Upper lobe of left lung (tissue), 6 donors: Measurements from ENCODE around the gene THSD1. TPM values are rescaled to one million over a fixed set of nuclear protein-coding genes. Genes with fewer than 3 reads are reported as not detected.
A peak's percentile ranks its signal among the peaks of the same experiment; 100 is the strongest.

Experiments
- ATAC-seq, 2 donors: fragments of 200-7000 bp; cut with Tn5 transposase; one replicate each; pipeline ENCODE4 v1.9.1; 2022; ENCODE audit warnings: mild to moderate bottlenecking in 2 of 2, moderate library complexity in 2 of 2; ENCODE audit not compliant: low FRiP score in 2 of 2
- DNase-seq, 2 donors: peaks; one replicate each; pipeline ENCODE4 v3.0.0-alpha.2; 2019 to 2020
- H3K27ac ChIP-seq, 4 donors: fragments of 200-600 bp; sonication (generic); one replicate each; pipeline ENCODE4 v1.5.1; 2016 to 2019
- H3K27me3 ChIP-seq, 4 donors: fragments of 200-600 bp; sonication (generic); one replicate each; pipeline ENCODE4 v1.5.1; 2017 to 2019
- H3K36me3 ChIP-seq, 4 donors: fragments of 200-600 bp; sonication (generic); one replicate each; pipeline ENCODE4 v1.5.1; 2016 to 2019
- H3K4me1 ChIP-seq, 4 donors: fragments of 200-600 bp; sonication (generic); one replicate each; pipeline ENCODE4 v1.5.1; 2018 to 2019
- H3K4me3 ChIP-seq, 4 donors: fragments of 200-600 bp; sonication (generic); one replicate each; pipeline ENCODE4 v1.5.1; 2017 to 2019; ENCODE audit warnings: mild to moderate bottlenecking in 2 of 4, moderate library complexity in 1 of 4
- H3K9me3 ChIP-seq, 4 donors: fragments of 200-600 bp; sonication (generic); one replicate each; pipeline ENCODE4 v1.5.1; 2018 to 2019
- EP300 ChIP-seq, 4 donors: sonication (generic); formaldehyde crosslinking; IDR thresholded peaks; one replicate each; pipeline ENCODE4 v1.5.1; 2017; ENCODE audit warnings: antibody characterized with exemption in 4 of 4, control low read depth in 2 of 4
- POLR2A ChIP-seq, 4 donors: fragments of 450-650 bp; IDR thresholded peaks; one replicate each; pipeline ENCODE4 v1.5.1; 2016 to 2017; ENCODE audit warnings: antibody characterized with exemption in 4 of 4, mild to moderate bottlenecking in 2 of 4
- POLR2AphosphoS5 ChIP-seq, 2 donors: sonication (generic); formaldehyde crosslinking; IDR thresholded peaks; one replicate each; pipeline ENCODE4 v1.5.1; 2017; ENCODE audit warnings: antibody characterized with exemption in 2 of 2
- WGBS, 2 donors: methylation state at CpG; one replicate each; pipeline ENCODE4 v1.1.5; 2017 to 2018; 5-methylcytosine and 5-hydroxymethylcytosine counted together
- total RNA-seq, 6 donors: library from RNA; depleted of rRNA in 4 of 6; stranded (reverse); fragments of >200 nt in 4 of 6; gene quantifications; one replicate each; pipeline versions ENCODE4 v1.1.0 to v1.2.1, GENCODE V29; 2016 to 2021
- TF ChIP-seq, protein P1 (sequence below), 6 experiments: fragments of 450-650 bp in 4 of 6; fragments of 200-600 bp in 2 of 6; sonication (generic) in 2 of 6; IDR thresholded peaks; one replicate each; pipeline ENCODE4 v1.5.1; 2016 to 2019; ENCODE audit warnings: antibody characterized with exemption in 6 of 6
- donor health status: DM: no; HTN: no; CAD: no; lungs with moderate emphysema.
- donor health status: DM: no; HTN: yes; CAD: no; lungs with severe emphysema.

Gene THSD1
- total RNA-seq, 6 donors from 2014 or later, result 5.5 to 19.8 (median 12.1) TPM

DNA sequence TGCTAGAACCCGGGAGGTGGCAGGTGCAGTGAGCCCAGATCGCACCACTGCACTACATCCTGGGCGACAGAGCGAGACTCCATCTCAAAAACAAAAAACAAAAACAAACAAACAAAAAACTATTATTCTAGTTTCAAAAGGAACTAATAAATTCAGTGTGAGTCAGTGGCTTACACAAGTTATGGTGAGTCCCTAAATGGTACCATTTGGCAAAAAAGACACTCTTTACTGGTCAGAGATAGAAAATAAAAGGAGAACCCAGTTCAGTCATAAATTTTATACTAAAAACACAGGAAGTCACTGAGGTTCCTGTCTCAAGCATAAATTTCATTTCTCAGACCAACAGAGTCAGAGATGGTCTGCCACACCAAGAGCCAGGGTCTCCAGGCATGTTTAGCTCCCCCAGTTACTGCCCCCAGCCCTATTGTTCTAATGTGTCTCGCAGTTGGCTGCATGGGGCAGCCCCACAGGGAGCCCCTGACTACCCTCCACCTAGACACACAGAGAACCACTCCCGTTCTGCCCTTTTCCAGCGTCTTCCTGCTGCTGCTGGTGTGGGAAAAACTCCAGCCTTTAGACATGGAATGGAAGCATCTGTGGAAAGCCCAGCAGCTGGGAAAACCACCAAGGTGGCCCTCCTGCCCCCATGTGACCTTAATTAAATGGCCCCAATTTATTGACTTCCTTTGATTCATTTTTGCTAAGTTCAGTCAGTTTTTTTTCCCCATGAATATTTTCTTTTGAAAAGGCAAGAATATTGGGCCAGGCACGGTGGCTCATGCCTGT is 12.2 kb downstream of the THSD1 start:
- Histone ChIP-seq H3K4me1 (peaks cover 7 to 17% (median 8%) of the 10 kb centered on the region in 4 donors), H3K36me3 (peaks cover 0 to 3% (median 0%) of the 10 kb centered on the region in 4 donors), H3K4me3 (peak overlapping the region in 1 of 4 donors; percentile 8), H3K27ac (peak overlapping the region in 2 of 4 donors; percentile 15 to 66), H3K27me3 (no peaks in the 10 kb centered on the region), H3K9me3 (no peaks in the 10 kb centered on the region)
- no peak for TF ChIP-seq POLR2A (IDR thresholded peaks at IDR 0.05)
- TF ChIP-seq EP300 (IDR thresholded peaks at IDR 0.05), result no peak
- TF ChIP-seq, protein P1, sequence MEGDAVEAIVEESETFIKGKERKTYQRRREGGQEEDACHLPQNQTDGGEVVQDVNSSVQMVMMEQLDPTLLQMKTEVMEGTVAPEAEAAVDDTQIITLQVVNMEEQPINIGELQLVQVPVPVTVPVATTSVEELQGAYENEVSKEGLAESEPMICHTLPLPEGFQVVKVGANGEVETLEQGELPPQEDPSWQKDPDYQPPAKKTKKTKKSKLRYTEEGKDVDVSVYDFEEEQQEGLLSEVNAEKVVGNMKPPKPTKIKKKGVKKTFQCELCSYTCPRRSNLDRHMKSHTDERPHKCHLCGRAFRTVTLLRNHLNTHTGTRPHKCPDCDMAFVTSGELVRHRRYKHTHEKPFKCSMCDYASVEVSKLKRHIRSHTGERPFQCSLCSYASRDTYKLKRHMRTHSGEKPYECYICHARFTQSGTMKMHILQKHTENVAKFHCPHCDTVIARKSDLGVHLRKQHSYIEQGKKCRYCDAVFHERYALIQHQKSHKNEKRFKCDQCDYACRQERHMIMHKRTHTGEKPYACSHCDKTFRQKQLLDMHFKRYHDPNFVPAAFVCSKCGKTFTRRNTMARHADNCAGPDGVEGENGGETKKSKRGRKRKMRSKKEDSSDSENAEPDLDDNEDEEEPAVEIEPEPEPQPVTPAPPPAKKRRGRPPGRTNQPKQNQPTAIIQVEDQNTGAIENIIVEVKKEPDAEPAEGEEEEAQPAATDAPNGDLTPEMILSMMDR (IDR thresholded peaks at IDR 0.05), result no peak
- no peak for TF ChIP-seq POLR2AphosphoS5 (IDR thresholded peaks at IDR 0.05)
- no peak for ATAC-seq
- no peak for DNase-seq
- 68 to 82% methylated on average over 8 of the region's 8 CpGs for WGBS, 2 donors

DNA sequence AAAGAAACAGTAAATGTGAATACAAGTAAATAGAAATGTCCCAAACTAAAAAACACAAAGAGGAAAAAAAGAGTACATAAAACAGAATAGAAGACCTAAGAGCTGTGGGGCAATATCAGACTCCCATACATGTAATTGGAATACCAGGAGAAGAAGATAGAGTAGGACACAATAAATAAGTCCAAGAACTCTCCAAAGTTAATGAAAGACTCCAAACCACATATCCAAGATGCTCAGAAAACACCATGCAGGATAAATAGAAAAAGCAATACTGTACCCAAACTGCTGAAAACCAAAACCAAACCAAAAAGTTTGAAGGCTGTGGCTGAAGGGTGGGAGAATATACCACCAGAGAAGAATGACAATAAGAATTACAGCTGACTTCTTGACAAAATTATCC is 18.3 kb downstream of the THSD1 start:
- no peak for DNase-seq
- H3K9me3 ChIP-seq, result no peaks in the 10 kb centered on the region
- H3K4me1 ChIP-seq, result peaks cover 0 to 12% (median 6%) of the 10 kb centered on the region in 4 donors
- no peak overlapping the region for H3K27ac ChIP-seq
- H3K4me3 ChIP-seq, result no peak overlapping the region
- TF ChIP-seq, protein P1 (IDR thresholded peaks at IDR 0.05), result no peak
- no peak for TF ChIP-seq POLR2A (IDR thresholded peaks at IDR 0.05)
- no peak for TF ChIP-seq POLR2AphosphoS5 (IDR thresholded peaks at IDR 0.05)
- TF ChIP-seq EP300 (IDR thresholded peaks at IDR 0.05), result no peak
- peaks cover 0 to 3% (median 0%) of the 10 kb centered on the region in 4 donors for H3K36me3 ChIP-seq
- no peaks in the 10 kb centered on the region for H3K27me3 ChIP-seq
- no peak for ATAC-seq

DNA sequence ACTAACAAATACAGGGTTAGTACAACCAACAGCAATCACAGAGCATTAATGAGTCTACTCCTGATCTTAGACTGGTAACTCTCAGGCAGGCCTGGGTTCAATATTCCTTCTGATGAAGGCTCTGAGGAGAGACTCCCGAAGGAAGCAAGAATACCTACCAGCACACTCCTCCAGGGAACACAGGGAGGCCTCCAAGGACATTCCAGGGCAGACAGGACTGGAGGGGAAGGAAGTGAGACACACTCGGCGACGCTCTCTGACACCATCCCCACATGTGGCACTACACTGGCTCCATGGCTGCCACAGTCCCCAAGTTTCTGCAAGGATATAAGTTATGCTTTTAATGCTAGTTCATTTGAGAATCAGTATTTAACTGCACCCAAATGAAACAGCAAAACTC is 20.1 kb downstream of the THSD1 start:
- no peaks in the 10 kb centered on the region for H3K9me3 ChIP-seq
- no peak for DNase-seq
- WGBS, 2 donors, result 58 to 68% methylated on average over 4 of the region's 4 CpGs
- peaks cover 0 to 14% (median 4%) of the 10 kb centered on the region in 4 donors for H3K4me1 ChIP-seq
- H3K27ac ChIP-seq, result peak overlapping the region in 1 of 4 donors; percentile 64
- TF ChIP-seq, protein P1 (IDR thresholded peaks at IDR 0.05), result no peak
- TF ChIP-seq POLR2A (IDR thresholded peaks at IDR 0.05), result no peak
- TF ChIP-seq POLR2AphosphoS5 (IDR thresholded peaks at IDR 0.05), result no peak
- no peak for TF ChIP-seq EP300 (IDR thresholded peaks at IDR 0.05)
- ATAC-seq, result no peak
- no peaks in the 10 kb centered on the region for H3K36me3 ChIP-seq
- H3K27me3 ChIP-seq, result no peaks in the 10 kb centered on the region
- H3K4me3 ChIP-seq, result no peak overlapping the region

DNA sequence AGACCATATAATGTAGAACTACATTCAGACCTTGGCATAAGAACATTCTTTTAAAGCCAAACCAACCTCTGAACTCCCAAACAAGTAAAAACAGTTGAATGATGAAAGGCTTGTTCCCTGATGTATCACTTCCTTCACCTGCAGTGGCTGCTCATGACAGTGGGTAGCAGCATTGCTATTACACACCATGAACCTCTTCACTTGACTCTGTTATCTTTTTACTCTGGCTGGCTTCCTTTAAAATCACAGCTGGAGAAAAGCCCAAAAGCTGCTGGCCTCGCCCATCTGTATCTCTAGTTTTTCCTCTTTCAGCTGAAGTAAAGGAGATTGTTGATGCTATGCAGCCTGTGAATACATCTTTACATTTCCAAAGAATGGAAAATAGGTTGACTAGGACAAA is 22.6 kb downstream of the THSD1 start:
- TF ChIP-seq EP300 (IDR thresholded peaks at IDR 0.05), result no peak
- TF ChIP-seq, protein P1 (IDR thresholded peaks at IDR 0.05), result no peak
- TF ChIP-seq POLR2AphosphoS5 (IDR thresholded peaks at IDR 0.05), result no peak
- no peak for TF ChIP-seq POLR2A (IDR thresholded peaks at IDR 0.05)
- Histone ChIP-seq H3K4me3 (no peak overlapping the region), H3K27me3 (no peaks in the 10 kb centered on the region), H3K27ac (no peak overlapping the region), H3K36me3 (peaks cover 0 to 2% (median under 1%) of the 10 kb centered on the region in 4 donors), H3K4me1 (peaks cover 0 to 14% (median 4%) of the 10 kb centered on the region in 4 donors), H3K9me3 (no peaks in the 10 kb centered on the region)
- WGBS, 2 donors, result 57 to 70% methylated on average over 1 of the region's 1 CpG
- DNase-seq, result no peak
- no peak for ATAC-seq
